Stomach (tissue), 9 donors: ENCODE results near the gene HNRNPAB. TPM values are rescaled to one million over a fixed set of nuclear protein-coding genes. Genes with fewer than 3 reads are reported as not detected.

Experiments
- DNase-seq, 2 donors: peaks; one replicate each; pipeline versions ENCODE4 v3.0.0 to v3.0.0-alpha.2; 2013 to 2019
- H3K27ac ChIP-seq, 5 donors: fragments of 200-600 bp in 4 of 5; sonication (generic) in 4 of 5; one replicate each; pipeline ENCODE4 v1.5.1; 2013 to 2019; ENCODE audit warnings: mild to moderate bottlenecking in 1 of 5, moderate library complexity in 1 of 5
- H3K27me3 ChIP-seq, 3 donors: fragments of 200-600 bp; sonication (generic); one replicate each; pipeline ENCODE4 v1.5.1; 2017 to 2019; ENCODE audit warnings: mixed run types in 1 of 3
- H3K36me3 ChIP-seq, 4 donors: fragments of 200-600 bp; sonication (generic); 1 replicate in 3 of 4; 2 replicates in 1 of 4; pipeline ENCODE4 v1.5.1; 2016 to 2019
- H3K4me1 ChIP-seq, 4 donors: fragments of 200-600 bp; sonication (generic); one replicate each; pipeline ENCODE4 v1.5.1; 2016 to 2019
- H3K4me3 ChIP-seq, 4 donors: fragments of 200-600 bp; sonication (generic) in 3 of 4; one replicate each; pipeline ENCODE4 v1.5.1; 2016 to 2019; ENCODE audit warnings: mild to moderate bottlenecking in 1 of 4
- H3K9me3 ChIP-seq, 4 donors: fragments of 200-600 bp; sonication (generic); one replicate each; pipeline ENCODE4 v1.5.1; 2016 to 2019
- CTCF ChIP-seq, 7 experiments: fragments of 450-650 bp in 4 of 7; fragments of 200-600 bp in 3 of 7; sonication (generic) in 3 of 7; IDR thresholded peaks; one replicate each; pipeline ENCODE4 v1.5.1; 2016 to 2019; ENCODE audit warnings: antibody characterized with exemption in 7 of 7, control low read depth in 2 of 7, mild to moderate bottlenecking in 1 of 7
- EP300 ChIP-seq: sonication (generic); formaldehyde crosslinking; IDR thresholded peaks from one replicate; pipeline ENCODE4 v1.6.1; 2017; ENCODE audit warnings: antibody characterized with exemption
- POLR2A ChIP-seq, 4 donors: fragments of 450-650 bp; IDR thresholded peaks; one replicate each; pipeline ENCODE4 v1.6.1; 2016; ENCODE audit warnings: antibody characterized with exemption in 4 of 4, control low read depth in 2 of 4, mild to moderate bottlenecking in 1 of 4, moderate library complexity in 1 of 4
- POLR2AphosphoS5 ChIP-seq, 3 donors: sonication (generic); formaldehyde crosslinking; IDR thresholded peaks; one replicate each; pipeline ENCODE4 v1.6.1; 2016; ENCODE audit warnings: antibody characterized with exemption in 3 of 3
- WGBS, 5 donors: extraction: QIAGEN DNeasy Blood & Tissue Kit in 3 of 5; methylation state at CpG; one replicate each; pipeline versions ENCODE4 v1.1.5 to v1.1.7; 2013 to 2018; 5-methylcytosine and 5-hydroxymethylcytosine counted together
- intact Hi-C: fragments of 100-400 bp; cut with DNase I; formaldehyde crosslinking; loops from one replicate; pipeline ENCODE4 v1.15.1; 2023; ENCODE audit warnings: low total_unique reads
- polyA plus RNA-seq, 3 donors: library from polyadenylated mRNA; stranded (reverse); fragments of 200-250 nt; gene quantifications; one replicate each; pipeline ENCODE4 v1.2.3, GENCODE V29; 2013
- total RNA-seq, 5 donors: library from RNA; depleted of rRNA; stranded (reverse); fragments of >200 nt; gene quantifications; one replicate each; pipeline versions ENCODE4 v1.1.0 to v1.2.3, GENCODE V29; 2014 to 2016
- donor health status: healthy with polysubstance abuse.
- donor health status: Bipolar disorder and iron deficiency.
- donor health status: healthy.

Gene HNRNPAB
- total and polyA plus RNA-seq, 8 donors = 25.1 to 327 (median 116) TPM

GRCh38 chr5:178213748-178214151 is 9.4 kb downstream of the HNRNPAB start:
- 40 to 65% (median 44%) methylated on average over 8 of the region's 8 CpGs for WGBS, 5 donors
- Histone ChIP-seq H3K9me3 (no peaks in the 10 kb centered on the region), H3K36me3 (peaks cover 80 to 97% (median 95%) of the 10 kb centered on the region in 4 donors), H3K27ac (peak overlapping the region; percentile 10 to 70 (median 15)), H3K4me3 (no peak overlapping the region), H3K27me3 (no peaks in the 10 kb centered on the region), H3K4me1 (peaks cover 4 to 68% (median 36%) of the 10 kb centered on the region in 4 donors)
- DNase-seq = peak; percentile 32 to 64
- peak in 1 of 3 donors; percentile 9 for TF ChIP-seq POLR2AphosphoS5 (IDR thresholded peaks at IDR 0.05)
- no peak for TF ChIP-seq POLR2A (IDR thresholded peaks at IDR 0.05)
- intact Hi-C loops = no loop called here

GRCh38 chr5:178214160-178214803 is 9.9 kb downstream of the HNRNPAB start:
- H3K27me3 ChIP-seq = no peaks in the 10 kb centered on the region
- 77 to 91% (median 87%) methylated on average over 6 of the region's 6 CpGs for WGBS, 5 donors
- H3K4me1 ChIP-seq = peaks cover 4 to 63% (median 31%) of the 10 kb centered on the region in 4 donors
- peak overlapping the region in 4 of 5 donors; percentile 13 to 70 (median 18) for H3K27ac ChIP-seq
- H3K9me3 ChIP-seq = no peaks in the 10 kb centered on the region
- TF ChIP-seq EP300 (no peak), CTCF (IDR thresholded peaks at IDR 0.05) (no peak), POLR2AphosphoS5 (IDR thresholded peaks at IDR 0.05) (no peak), POLR2A (IDR thresholded peaks at IDR 0.05) (no peak)
- intact Hi-C loops = no loop called here
- no peak overlapping the region for H3K4me3 ChIP-seq
- no peak for DNase-seq
- peaks cover 75 to 95% (median 94%) of the 10 kb centered on the region in 4 donors for H3K36me3 ChIP-seq

DNA sequence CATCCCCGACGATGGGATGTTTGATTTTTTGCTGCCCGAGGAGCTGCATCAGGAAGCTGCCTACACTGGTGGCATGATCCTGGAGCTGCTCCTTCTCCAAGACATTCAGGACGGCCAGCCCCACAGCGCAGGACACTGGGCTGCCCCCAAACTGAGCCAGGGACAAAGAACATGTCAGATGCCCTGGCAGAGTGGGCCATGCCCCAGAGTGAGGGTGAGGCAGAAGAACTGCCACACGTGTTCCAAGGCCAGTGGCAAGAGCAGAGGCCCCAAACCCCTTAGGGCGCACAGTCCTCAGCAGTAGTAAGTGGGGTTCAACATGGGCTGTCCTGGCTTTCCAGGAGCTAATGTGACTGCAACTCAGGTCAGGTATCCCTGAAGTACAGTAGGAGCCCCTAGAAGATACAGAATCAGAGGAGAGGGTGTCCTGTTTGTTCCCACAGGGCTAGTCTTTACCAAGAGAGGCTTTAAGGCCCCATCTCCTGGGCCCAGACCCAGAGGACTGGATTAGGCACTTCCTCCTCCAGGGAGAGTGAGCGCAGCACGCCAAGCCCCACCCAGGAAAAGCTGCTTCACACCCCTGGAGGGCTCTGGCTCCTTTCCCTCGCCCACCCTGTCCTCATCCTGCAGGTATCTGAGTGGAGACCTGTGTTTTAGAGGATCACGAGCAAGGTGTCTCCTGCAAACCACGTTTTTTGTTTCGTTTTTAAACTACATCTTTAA is 11.1 kb downstream of the HNRNPAB start:
- DNase-seq = no peak
- peaks cover 66 to 94% (median 93%) of the 10 kb centered on the region in 4 donors for H3K36me3 ChIP-seq
- peaks cover 4 to 55% (median 31%) of the 10 kb centered on the region in 4 donors for H3K4me1 ChIP-seq
- no peaks in the 10 kb centered on the region for H3K9me3 ChIP-seq
- peak overlapping the region in 2 of 5 donors; percentile 20 to 70 for H3K27ac ChIP-seq
- intact Hi-C loops = no loop called here
- WGBS, 5 donors = 70 to 75% (median 73%) methylated on average over 10 to 13 of the region's 13 CpGs
- no peak for TF ChIP-seq POLR2AphosphoS5 (IDR thresholded peaks at IDR 0.05)
- TF ChIP-seq EP300 = no peak
- no peak for TF ChIP-seq CTCF (IDR thresholded peaks at IDR 0.05)
- no peak for TF ChIP-seq POLR2A (IDR thresholded peaks at IDR 0.05)
- H3K4me3 ChIP-seq = no peak overlapping the region
- no peaks in the 10 kb centered on the region for H3K27me3 ChIP-seq

DNA sequence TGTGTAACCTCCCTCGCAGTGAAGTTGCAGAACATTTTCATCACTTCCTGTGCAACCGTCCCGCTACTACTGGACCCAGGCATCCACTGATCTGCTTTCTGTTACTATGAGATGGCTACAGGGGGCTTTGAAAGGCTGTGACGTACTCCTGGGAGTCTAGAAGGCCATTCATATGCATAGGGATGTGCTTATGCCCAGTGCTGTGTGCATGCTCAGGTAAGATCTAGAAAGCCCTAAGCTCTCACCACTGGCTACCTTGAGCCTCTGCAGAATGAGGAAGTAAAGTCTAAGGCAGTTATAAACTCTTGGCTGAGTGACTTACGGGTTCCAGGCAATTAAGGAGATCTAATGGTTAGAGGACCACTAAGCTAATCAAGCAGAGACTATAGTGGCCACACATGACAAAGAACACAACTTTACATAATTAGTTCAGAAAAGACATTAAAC is 11.8 kb downstream of the HNRNPAB start:
- intact Hi-C loops = no loop called here
- H3K4me3 ChIP-seq = no peak overlapping the region
- DNase-seq = no peak
- H3K4me1 ChIP-seq = peaks cover 4 to 54% (median 33%) of the 10 kb centered on the region in 4 donors
- peak overlapping the region in 2 of 5 donors; percentile 20 to 70 for H3K27ac ChIP-seq
- H3K36me3 ChIP-seq = peaks cover 59 to 92% (median 89%) of the 10 kb centered on the region in 4 donors
- H3K9me3 ChIP-seq = no peaks in the 10 kb centered on the region
- 71 to 83% (median 80%) methylated on average over 5 of the region's 5 CpGs for WGBS, 5 donors
- TF ChIP-seq CTCF (IDR thresholded peaks at IDR 0.05) = no peak
- H3K27me3 ChIP-seq = no peaks in the 10 kb centered on the region
